HG03521 (cell line): Measurements from ENCODE around the gene SUN5.
"Not testable (repeated sequence)": the region's sequence is repeated elsewhere in the genome, so short reads cannot be mapped to it uniquely, and the experiment has no call there.

Source experiments
- ATAC-seq: cut with Tn5 transposase; IDR thresholded peaks from one replicate; pipeline ENCODE4 v1.9.1; 2021; ENCODE audit warnings: mild to moderate bottlenecking, moderate library complexity; ENCODE audit not compliant: unreplicated experiment

Gene SUN5

GRCh38 chr20:32965581-32966373, 38.5 kb downstream of the SUN5 start:
- no peak for ATAC-seq

GRCh38 chr20:32965115-32965514, 39.1 kb downstream of the SUN5 start:
- no peak for ATAC-seq

DNA sequence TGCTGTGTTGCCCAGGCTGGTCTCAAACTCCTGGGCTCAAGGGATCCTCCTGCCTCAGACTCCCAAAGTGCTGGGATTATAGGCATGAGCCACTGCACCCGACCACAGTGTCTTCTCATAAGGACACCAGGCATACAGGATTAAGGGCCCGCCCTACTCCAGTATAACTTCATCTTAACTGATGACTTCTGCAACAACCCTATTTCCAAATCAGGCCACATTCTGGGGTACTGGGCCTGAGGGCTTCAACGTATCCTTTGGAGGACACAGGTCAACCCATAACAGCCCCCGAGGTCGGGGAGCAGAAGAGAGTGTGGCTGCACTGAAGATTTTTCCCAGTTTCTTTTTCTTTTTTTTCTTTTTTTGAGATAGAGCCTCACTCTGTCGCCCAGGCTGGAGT, 39.7 kb downstream of the SUN5 start:
- ATAC-seq: no peak

DNA sequence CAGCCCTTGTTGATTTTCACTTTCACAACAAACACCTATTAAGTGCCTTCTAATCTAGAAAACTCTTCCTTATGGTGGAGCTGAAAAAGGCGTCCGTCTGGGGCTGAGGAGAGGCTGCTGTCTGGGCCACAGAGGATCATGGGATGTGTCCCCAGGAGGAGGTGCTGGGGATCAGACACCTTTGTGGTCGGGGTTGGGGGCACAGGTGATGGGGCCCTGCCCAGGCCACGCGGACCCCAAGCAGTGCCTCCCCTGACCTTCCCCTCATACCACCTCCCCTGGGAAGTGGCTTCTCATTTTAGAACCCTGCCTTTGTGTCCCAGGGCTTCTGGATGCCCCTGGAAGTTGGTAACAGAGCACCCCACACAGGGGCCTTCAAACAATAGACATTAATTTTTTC, 41.1 kb downstream of the SUN5 start:
- no peak for ATAC-seq

GRCh38 chr20:32962646-32963045, 41.6 kb downstream of the SUN5 start:
- not testable (repeated sequence) for ATAC-seq

- ATAC-seq: no peak
Observed at GRCh38 chr20:32962053-32962452, 42.2 kb downstream of the SUN5 start.

DNA sequence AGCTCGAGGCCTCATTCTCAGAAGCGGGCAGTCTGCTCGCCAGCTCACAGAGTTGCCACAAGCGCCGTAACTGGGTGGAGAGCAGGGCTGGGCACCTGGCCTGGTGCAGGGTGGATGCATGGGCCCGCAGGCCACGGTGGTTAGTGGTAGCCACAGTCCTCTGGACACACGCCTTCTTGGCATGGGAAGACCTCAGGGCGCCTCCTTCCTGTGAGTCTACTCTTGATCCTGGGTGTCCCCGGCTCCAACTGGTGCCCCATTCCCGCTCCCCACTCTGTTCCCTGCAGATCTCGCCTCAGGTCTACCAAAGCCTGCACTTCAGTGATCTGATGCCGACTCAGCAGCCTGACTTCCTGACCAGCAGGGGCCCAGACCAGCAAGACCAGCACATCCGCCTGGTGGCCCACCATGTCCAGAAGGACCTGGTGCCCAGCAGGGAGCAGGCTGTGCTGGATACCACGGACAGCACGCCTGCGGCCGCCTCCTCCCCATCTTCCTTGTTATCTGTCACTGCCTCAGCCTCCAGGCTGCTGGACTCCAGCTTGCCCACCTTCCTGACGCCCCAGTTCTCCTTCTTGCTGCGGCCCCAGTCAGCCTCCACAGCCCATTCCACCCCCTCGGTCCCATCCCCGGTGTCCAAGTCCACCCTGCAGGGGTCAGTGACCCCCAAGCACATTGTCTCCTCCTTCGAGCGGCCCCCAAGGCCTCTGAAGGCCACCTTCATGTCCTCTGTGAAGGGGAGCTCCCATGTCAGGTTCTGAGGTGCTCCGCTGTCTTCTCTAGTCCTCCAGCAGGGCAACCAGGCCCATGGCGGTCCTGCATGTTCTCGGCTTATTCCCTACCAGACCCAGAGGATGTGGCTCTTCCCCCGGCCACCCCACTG, 43.1 kb downstream of the SUN5 start:
- no peak for ATAC-seq

DNA sequence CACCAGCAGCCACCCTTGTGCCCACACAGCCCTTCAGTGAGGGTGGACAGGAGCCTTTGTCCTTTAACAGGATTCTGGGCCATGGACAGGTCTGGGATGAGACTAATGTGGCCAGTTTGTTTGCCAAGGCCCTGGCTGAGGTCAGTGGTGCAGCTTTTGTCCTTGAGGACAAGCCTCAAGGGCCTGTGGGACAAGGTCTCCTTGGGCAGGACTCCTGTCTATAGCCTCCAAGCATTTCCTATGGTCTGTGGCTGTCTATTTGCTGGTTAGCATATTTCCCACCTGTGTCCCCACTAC, 44.1 kb downstream of the SUN5 start:
- ATAC-seq: no peak

GRCh38 chr20:32959351-32960221, 44.6 kb downstream of the SUN5 start:
- no peak for ATAC-seq

DNA sequence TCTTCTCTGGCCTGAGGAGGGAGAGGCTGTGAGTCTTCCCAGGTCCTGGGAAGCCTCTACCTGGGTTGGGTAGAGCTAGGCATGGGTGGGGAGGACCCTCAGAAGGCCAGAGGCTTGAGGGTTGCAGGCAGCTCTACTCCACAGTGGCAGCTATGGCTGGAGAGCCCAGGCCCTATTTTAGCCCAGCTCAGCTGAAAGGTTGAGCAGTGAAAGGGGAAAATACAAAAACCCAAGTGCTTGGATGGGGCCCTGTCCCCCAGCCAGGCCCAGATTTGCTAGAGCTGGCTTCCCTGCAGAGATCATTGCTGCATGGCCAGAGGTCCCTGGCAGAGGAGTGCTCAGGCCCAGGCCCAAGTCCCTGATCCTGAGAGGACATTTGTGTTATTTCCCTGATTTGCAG, 45.7 kb downstream of the SUN5 start:
- no peak for ATAC-seq

- ATAC-seq: no peak
Observed at GRCh38 chr20:32957459-32957858, 46.8 kb downstream of the SUN5 start.

GRCh38 chr20:32950539-32950938, 53.7 kb downstream of the SUN5 start:
- not testable (repeated sequence) for ATAC-seq

GRCh38 chr20:32946629-32947028, 57.6 kb downstream of the SUN5 start:
- ATAC-seq: no peak

DNA sequence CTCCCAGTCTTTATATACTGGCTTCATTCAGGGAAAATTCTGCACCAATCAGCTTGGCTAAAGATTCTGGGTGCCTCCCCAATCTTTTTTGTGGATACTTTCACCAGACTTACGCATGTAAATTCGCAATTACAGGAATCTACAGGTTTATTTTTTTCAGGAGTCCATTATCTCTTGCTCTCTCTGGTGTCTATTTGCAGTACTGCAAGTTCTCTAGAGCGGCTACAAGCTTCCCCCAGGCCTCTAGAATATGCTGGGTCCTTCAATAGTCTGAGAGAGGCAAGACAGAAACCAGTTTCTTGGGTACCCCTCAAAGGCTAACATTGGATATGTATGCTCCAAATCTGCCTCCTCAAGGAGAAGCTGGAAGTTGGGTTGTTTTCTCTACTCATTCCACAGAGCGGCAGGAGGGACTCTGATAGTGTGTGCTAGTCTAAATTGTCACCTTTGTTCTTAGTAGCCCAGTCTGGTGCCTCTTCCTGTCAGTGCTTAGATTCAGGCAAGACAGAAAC, 58.5 kb downstream of the SUN5 start:
- no peak for ATAC-seq

DNA sequence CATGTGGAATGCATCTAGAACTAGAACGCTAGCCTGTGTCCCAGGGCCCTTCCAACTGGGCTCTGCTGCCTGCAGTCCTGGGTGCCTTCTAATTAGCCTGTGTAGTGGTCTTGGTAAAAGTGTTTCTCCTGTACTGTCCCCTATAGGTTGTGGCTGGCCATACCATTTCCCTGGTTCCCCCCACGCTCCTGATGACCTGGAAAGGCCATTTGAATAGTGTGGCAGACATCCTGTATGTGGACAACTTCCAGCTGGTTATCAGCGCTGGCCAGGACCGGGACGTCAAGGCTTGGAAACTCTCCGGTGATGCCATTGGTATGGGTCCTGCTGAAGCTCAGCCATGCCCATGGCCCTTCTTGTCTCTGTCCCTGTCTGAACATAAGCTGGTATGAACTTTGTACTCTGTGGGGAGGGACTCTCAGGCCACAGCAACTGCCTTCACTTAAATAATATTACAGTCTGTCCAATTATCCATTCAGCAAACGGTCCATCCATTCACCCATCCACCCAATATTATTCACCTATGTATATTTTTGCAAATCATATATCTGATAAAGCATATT, 60.7 kb downstream of the SUN5 start:
- no peak for ATAC-seq

DNA sequence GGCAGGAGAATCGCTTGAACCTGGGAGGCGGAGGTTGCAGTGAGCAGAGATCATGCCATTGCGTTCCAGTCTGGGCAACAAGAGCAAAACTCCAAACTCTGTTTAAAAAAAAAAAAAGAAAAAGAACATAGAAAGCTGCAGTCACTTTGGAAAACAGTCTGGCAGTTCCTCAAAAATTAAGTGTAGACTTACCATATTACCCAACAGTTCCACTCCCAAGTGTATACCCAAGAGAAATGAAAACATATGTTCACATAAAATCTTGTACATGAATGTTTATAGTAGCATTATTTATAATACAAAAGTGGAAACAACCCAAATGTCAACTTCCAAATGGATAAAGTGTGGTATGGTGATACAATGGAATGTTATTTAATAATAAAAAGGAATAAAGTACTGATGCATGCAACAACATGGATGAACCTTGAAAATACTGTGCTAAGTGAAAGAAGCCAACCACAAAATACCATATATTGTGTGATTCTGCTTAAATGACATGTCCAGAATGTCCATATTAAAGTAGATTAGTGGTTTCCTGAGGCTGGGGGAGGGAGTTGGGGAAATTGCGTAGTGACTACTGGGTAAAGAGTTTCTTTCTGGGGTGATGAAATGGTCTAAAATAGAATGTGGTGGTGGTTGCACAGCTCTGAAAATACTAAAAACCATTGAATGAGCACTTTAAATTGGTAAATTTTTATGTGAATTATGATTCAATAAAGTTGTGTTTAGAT, 62.9 kb downstream of the SUN5 start:
- ATAC-seq: no peak

- ATAC-seq: no peak
Observed at GRCh38 chr20:32934580-32934979, 69.7 kb downstream of the SUN5 start.
